ENCODE data around the gene SLAIN1. TPM values are rescaled to one million over a fixed set of nuclear protein-coding genes. Genes with fewer than 3 reads are reported as not detected.

SLAIN1 gene
- total RNA-seq, 4 donors from 2014 or later, result 0.88 to 8.7 (median 4.1) TPM

DNA sequence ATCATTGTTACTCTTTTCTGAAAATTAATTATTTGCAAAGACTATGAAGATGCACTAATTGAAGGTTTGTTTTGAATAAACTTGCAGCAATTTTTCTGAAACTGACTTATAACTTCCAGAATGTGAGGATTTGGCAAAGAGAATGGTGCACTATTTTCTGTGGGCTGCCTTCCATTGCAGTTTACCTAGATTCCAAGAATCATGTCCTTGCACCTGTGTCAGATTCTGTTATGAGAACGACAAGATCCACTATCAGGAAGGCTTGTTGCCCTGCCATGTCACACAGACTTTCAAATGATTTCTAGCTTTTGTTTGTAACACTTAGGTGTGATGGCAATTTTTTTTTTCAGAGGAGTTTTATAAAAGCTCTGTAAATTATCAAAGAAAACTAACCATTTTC lies 5.6 kb upstream of the SLAIN1 start:
- TF ChIP-seq CTCF (IDR thresholded peaks at IDR 0.05; ENCODE audit: low read depth), result no peak

- no peak for TF ChIP-seq CTCF (IDR thresholded peaks at IDR 0.05; ENCODE audit: low read depth)
These were observed 4.6 kb upstream of the SLAIN1 start for GRCh38 chr13:77692746-77693448.

DNA sequence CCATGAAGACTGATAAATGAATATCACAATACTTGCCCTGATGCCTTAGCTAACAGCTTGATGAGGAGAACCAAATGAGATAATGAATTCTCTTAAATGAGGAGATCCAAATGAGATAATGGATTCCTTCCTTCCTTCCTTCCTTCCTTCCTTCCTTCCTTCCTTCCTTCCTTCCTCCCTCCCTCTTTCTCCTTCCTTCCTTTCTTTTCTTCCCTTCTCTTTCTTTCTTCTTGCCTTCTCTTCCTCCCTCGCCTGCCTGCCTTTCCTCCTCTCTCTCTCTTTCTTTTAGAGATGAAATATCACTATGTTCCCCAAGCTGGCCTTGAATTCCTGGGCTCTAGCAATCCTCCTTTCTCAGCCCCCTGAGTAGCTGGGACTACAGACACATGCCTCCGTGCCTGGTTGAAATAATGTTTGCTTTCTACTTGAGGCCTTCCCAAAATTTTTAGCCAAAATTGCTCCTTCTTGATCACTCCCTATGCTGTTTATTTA lies 4.0 kb upstream of the SLAIN1 start:
- no peak for TF ChIP-seq CTCF (IDR thresholded peaks at IDR 0.05; ENCODE audit: low read depth)

DNA sequence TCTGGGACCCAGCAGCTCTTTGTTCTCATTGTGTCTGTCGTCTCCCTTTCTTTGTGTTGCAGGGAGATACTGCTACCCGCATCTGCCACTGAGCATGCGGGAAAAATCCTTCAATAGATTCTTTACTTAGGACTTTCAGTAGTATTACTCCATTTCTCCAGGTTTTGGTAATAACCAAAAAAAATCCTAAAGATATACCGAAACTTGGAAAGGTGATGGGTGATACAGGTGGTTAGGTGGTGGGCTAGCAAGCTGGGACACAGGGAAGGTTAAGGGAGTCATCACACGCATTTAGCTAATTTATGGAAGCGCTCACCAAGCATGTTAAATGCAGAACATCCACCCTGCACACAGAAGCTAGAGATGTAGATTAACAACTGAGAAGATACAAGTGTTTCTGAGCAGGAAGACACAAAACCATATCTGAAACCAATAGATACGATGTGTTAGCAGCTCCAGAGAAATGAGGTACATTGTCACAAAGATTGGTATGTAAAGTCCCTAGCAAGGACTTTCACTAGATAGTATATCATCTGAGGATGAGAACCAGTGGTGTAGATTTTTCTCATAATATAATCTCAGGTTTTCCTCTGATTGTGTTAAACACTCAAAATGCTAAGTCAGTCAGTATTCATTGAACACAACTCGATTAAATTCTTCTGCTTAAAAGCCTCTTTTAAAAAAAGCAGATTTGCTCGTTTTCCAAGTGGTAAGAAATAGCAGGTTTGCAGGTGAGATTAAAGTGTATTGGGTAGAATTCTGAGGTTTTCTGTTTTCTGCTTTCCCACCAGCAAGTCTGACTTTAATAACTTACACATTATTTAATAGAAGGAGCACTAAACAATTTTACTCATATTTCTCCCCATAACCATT lies 1.2 kb upstream of the SLAIN1 start:
- TF ChIP-seq CTCF (IDR thresholded peaks at IDR 0.05; ENCODE audit: low read depth), result no peak

DNA sequence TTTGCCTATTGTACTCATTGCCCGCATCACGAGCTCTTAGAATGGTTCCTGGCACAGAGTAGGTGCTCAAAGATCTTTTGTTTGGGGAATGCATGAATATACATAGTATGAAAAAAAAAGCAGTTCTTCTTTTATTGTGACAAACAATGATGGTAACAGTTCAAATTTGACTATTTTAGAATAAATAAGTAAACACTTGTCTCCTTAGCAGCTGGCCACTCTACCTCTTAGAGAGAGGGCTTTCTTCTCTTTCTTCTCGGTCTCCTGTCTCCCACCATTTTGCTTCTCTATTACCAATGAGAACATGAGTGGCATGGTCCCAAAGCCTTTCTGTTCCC lies 639 bp upstream of the SLAIN1 start:
- TF ChIP-seq CTCF (IDR thresholded peaks at IDR 0.05; ENCODE audit: low read depth), result no peak

GRCh38 chr13:77698201-77699058 lies 943 bp downstream of the SLAIN1 start:
- TF ChIP-seq CTCF (IDR thresholded peaks at IDR 0.05; ENCODE audit: low read depth), result no peak

Measured in subcutaneous adipose tissue (tissue), 4 donors.